MCF 10A (cell line): ENCODE data around the gene DNM2. TPM values are rescaled to one million over a fixed set of nuclear protein-coding genes. Genes with fewer than 3 reads are reported as not detected.

Experiments used
- BruUV-seq: library from RNA; stranded (reverse); fragments of 400-500 nt; replicated peaks from 2 replicates; lab custom pipeline; 2021; lab: Mats Ljungman, UMichigan
- CTCF ChIA-PET: fragments of 300-600 bp; sonication (Branson Sonifier 250); formaldehyde crosslinking; extraction: SDS; loops from one replicate; lab custom pipeline; 2021; ENCODE audit warnings: antibody characterized with exemption, inconsistent platforms; lab: Yijun Ruan, JAX
- POLR2A ChIA-PET: fragments of 300-600, 350-650 bp; sonication (Branson Sonifier 250); formaldehyde crosslinking; extraction: SDS; loops from one replicate; lab custom pipeline; 2020; ENCODE audit warnings: antibody characterized with exemption, inconsistent platforms; lab: Yijun Ruan, JAX
- DNase-seq: peaks from one replicate; pipeline ENCODE4 v3.0.0-alpha.2; 2018; ENCODE audit not compliant: unreplicated experiment
- H3K27ac Mint-ChIP-seq: one replicate; pipeline ENCODE4 v1.8.0; 2022; ENCODE audit warnings: mild to moderate bottlenecking, low read depth, mixed read lengths; ENCODE audit not compliant: unreplicated experiment
- H3K27me3 Mint-ChIP-seq: one replicate; pipeline ENCODE4 v1.8.0; 2022; ENCODE audit warnings: mixed read lengths; ENCODE audit not compliant: insufficient read depth, unreplicated experiment
- H3K36me3 Mint-ChIP-seq: one replicate; pipeline ENCODE4 v1.8.0; 2022; ENCODE audit warnings: mild to moderate bottlenecking, moderate library complexity, mixed read lengths; ENCODE audit not compliant: insufficient read depth, unreplicated experiment
- H3K4me1 Mint-ChIP-seq: one replicate; pipeline ENCODE4 v1.8.0; 2022; ENCODE audit warnings: mixed read lengths; ENCODE audit not compliant: insufficient read depth, unreplicated experiment
- H3K4me3 Mint-ChIP-seq: one replicate; pipeline ENCODE4 v1.8.0; 2022; ENCODE audit warnings: mild to moderate bottlenecking, moderate library complexity, mixed read lengths; ENCODE audit not compliant: unreplicated experiment
- H3K9me3 Mint-ChIP-seq: one replicate; pipeline ENCODE4 v1.8.0; 2022; ENCODE audit warnings: mixed read lengths; ENCODE audit not compliant: unreplicated experiment
- CTCF ChIP-seq: fragments of 200-600 bp; IDR thresholded peaks from one replicate; pipeline ENCODE4 v1.8.0; 2022; ENCODE audit warnings: antibody characterized with exemption, mild to moderate bottlenecking; ENCODE audit not compliant: unreplicated experiment
- intact Hi-C: fragments of 100-400 bp; cut with micrococcal nuclease; formaldehyde crosslinking; loops from 2 replicates; pipeline ENCODE4 v1.14.1; 2022
- total RNA-seq: library from RNA; stranded (reverse); gene quantifications from 2 replicates; pipeline ENCODE4 v1.2.3, GENCODE V29; 2022

Gene DNM2
- total RNA-seq, 1 experiment from 2014 or later = 114 TPM

DNA sequence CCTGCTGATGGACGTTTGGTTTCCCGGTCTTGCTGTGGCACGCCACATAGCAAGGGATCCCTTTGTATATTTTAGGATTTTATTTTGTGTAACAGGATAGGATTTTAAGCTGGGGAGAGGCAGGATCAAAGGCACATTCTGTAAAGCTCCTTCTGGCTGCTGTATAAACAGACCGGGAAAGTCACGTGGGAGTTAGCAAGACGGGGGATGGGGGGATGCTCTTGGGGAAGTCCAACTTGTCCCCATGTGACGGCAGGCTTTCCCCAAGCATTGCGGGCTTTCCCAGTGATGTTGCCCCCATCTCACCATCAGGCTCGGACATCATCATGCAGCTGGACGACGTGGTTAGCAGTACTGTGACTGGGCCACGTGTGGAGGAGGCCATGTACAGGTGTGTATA lies 10.9 kb upstream of the DNM2 start:
- no peaks in the 10 kb centered on the region for H3K9me3 Mint-ChIP-seq
- intact Hi-C loops = no loop called here
- no peak overlapping the region for H3K4me3 Mint-ChIP-seq
- no TSS peak for BruUV-seq
- DNase-seq = no peak
- H3K27ac Mint-ChIP-seq = no peak overlapping the region
- H3K36me3 Mint-ChIP-seq = peaks cover 46% of the 10 kb centered on the region
- H3K27me3 Mint-ChIP-seq = no peaks in the 10 kb centered on the region
- CTCF ChIA-PET = interaction anchor here (0.9 kb wide), 1 partner anchor 10 kb away, joined by 3 read pairs; the partner anchor contains the start of gene DNM2
- no peaks in the 10 kb centered on the region for H3K4me1 Mint-ChIP-seq
- TF ChIP-seq CTCF = no peak
- POLR2A ChIA-PET = no interaction called here

DNA sequence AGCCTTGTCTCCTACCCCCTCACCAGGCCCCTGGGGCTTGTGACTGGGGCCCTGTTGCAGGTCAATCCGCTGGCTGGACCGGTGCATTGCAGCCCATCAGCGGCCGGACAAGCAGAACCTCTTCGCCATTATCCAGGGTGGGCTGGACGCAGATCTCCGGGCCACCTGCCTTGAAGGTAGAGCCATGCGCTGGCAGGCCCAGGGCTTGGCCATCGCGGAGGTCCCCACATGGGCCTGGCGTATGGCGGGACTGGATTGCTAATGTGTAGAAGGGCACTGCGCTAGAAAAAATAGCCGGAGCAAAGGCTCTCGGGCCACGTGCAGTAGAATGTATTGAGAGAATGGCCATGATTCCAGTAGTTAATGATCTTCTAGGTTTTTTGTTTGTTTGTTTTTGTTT lies 10.4 kb upstream of the DNM2 start:
- Mint-ChIP-seq H3K27me3 (no peaks in the 10 kb centered on the region), H3K4me3 (no peak overlapping the region), H3K9me3 (no peaks in the 10 kb centered on the region), H3K4me1 (no peaks in the 10 kb centered on the region), H3K36me3 (peaks cover 51% of the 10 kb centered on the region), H3K27ac (no peak overlapping the region)
- TF ChIP-seq CTCF = no peak
- POLR2A ChIA-PET = no interaction called here
- CTCF ChIA-PET = interaction anchor here (1.0 kb wide), 1 partner anchor 8 kb away, joined by 7 read pairs; no protein-coding TSS in a partner anchor
- intact Hi-C loops = no loop called here
- no peak for DNase-seq
- no TSS peak for BruUV-seq

GRCh38 chr19:10708291-10708690 lies 9.6 kb upstream of the DNM2 start:
- ChIA-PET CTCF (interaction anchor here (1.0 kb wide), 1 partner anchor 9 kb away, joined by 7 read pairs; no protein-coding TSS in a partner anchor), POLR2A (no interaction called here)
- no peak for DNase-seq
- Mint-ChIP-seq H3K27me3 (no peaks in the 10 kb centered on the region), H3K4me1 (no peaks in the 10 kb centered on the region), H3K27ac (no peak overlapping the region), H3K36me3 (peaks cover 55% of the 10 kb centered on the region), H3K4me3 (no peak overlapping the region), H3K9me3 (no peaks in the 10 kb centered on the region)
- no peak for TF ChIP-seq CTCF
- no TSS peak for BruUV-seq
- intact Hi-C loops = no loop called here

DNA sequence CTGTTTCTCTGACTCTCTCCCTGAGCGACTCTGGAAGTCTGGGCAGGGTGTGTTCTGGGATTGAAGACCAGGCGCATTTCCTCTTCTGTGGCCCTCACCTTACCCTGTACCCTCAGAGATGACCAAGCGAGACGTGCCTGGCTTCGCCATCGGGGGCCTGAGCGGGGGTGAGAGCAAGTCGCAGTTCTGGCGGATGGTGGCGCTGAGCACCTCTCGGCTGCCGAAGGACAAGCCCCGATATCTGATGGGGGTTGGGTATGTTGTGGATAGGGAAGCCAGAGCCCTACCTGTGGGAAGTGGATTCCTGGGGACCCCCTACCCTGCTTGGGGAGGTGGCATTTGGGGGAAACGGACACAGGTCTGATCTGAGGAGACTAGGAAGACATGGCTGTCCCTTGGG lies 5.8 kb upstream of the DNM2 start:
- intact Hi-C loops = no loop called here
- no TSS peak for BruUV-seq
- no peak for TF ChIP-seq CTCF
- Mint-ChIP-seq H3K36me3 (peaks cover 63% of the 10 kb centered on the region), H3K4me1 (peaks cover 3% of the 10 kb centered on the region), H3K27me3 (no peaks in the 10 kb centered on the region), H3K27ac (no peak overlapping the region), H3K9me3 (no peaks in the 10 kb centered on the region), H3K4me3 (no peak overlapping the region)
- ChIA-PET POLR2A (interaction anchor here (1.0 kb wide), 1 partner anchor 11 kb away, joined by 3 read pairs; the partner anchor contains the start of gene QTRT1), CTCF (interaction anchor here (0.6 to 1.2 kb wide), 2 partner anchors 11 to 160 kb away, joined by 3 to 4 read pairs; partner anchors contain the start of gene QTRT1)
- DNase-seq = no peak
